GM12873 (cell line): ENCODE measurements around the gene MEF2C.

Source experiments
- TF ChIP-seq, protein P1 (sequence below): IDR thresholded peaks from 2 replicates; pipeline ENCODE4 v1.5.1; 2012; ENCODE audit warnings: low read depth, mild to moderate bottlenecking, moderate library complexity, low read length, control low read depth; ENCODE audit not compliant: insufficient read depth; ENCODE audit errors: missing control alignments

MEF2C gene

DNA sequence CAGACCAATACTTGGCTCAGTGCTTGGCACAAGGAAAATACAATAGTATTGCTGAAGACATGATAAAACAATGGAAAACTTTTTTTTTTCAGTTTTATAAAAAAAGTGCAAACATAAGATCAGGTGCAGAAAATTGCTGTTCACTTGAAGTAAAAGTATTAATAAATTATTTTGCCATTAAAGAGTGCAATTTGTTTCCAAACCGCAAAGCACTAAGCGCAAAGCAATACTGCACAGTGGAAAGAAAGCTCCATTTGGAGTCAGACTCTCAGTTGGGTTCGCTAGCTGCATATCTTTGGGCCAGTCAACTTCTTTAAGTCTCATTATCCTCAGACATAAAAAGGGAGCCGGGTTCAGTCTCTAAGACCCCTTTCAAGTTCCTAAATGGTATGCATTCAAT lies 45.8 kb downstream of the MEF2C start:
- TF ChIP-seq, protein P1, sequence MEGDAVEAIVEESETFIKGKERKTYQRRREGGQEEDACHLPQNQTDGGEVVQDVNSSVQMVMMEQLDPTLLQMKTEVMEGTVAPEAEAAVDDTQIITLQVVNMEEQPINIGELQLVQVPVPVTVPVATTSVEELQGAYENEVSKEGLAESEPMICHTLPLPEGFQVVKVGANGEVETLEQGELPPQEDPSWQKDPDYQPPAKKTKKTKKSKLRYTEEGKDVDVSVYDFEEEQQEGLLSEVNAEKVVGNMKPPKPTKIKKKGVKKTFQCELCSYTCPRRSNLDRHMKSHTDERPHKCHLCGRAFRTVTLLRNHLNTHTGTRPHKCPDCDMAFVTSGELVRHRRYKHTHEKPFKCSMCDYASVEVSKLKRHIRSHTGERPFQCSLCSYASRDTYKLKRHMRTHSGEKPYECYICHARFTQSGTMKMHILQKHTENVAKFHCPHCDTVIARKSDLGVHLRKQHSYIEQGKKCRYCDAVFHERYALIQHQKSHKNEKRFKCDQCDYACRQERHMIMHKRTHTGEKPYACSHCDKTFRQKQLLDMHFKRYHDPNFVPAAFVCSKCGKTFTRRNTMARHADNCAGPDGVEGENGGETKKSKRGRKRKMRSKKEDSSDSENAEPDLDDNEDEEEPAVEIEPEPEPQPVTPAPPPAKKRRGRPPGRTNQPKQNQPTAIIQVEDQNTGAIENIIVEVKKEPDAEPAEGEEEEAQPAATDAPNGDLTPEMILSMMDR = no peak

- TF ChIP-seq, protein P1 = no peak
These were observed 46.7 kb downstream of the MEF2C start for GRCh38 chr5:88836195-88836838.

GRCh38 chr5:88834499-88834898 lies 48.5 kb downstream of the MEF2C start:
- TF ChIP-seq, protein P1 = no peak

DNA sequence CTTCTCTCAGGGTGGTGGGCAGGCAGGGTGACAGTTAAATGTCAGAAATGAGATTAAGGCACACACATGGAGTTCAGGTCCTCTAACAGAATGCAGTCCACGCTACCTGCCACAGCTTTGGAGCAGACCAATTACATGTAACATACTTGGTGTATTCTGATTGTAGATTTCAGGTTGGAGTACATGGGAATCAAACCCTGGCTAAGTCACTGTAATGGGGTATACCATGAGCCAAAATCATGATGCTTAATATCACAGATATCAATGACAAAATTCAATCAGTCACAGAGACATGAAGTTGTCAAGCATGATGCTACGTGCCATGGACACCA lies 48.9 kb downstream of the MEF2C start:
- TF ChIP-seq, protein P1 = no peak

- TF ChIP-seq, protein P1 = no peak
These were observed 49.4 kb downstream of the MEF2C start for GRCh38 chr5:88833371-88834130.

DNA sequence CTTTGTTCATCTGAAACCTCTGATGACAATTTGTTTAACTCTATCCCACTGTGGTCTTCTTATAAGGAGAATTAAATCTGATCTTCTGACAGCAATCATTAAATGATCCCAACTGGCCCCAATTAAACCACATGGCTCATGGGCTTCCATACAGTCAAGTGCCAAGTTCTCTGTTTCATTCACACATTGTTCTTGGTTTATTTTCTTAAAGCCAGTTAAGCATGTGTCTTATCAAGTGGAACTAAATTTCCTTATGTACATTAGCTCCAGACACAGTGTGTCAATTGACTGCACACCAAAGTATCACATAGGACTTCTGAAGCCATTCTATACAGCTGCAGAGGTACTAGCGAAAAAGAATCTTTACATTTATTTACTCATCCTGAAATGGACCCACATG lies 51.2 kb downstream of the MEF2C start:
- TF ChIP-seq, protein P1 = no peak

DNA sequence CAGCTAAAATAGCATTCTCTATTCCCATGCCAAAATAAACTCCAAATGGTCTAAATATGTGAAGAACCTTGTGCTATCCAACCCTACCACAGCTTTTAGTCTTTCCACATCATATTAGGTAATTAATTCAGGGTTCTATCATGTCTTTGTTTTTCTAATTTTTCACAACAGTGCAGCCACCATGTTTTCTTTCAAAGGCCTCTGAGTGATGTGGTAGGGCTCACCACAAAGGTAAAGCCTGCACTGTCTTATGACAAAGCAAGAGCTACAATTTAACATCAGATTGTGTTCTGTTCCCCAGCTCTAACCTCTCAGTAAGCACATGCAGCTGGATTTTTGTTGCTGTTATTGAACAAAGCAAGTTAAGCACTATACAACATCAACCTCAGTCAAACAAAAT lies 52.4 kb downstream of the MEF2C start:
- TF ChIP-seq, protein P1 = no peak
